Epithelial cell of umbilical artery (primary cell): ENCODE measurements around the gene KCNE3. TPM values are rescaled to one million over a fixed set of nuclear protein-coding genes. Genes with fewer than 3 reads are reported as not detected.

ENCODE experiments used
- total RNA-seq: library from RNA; depleted of rRNA; stranded (reverse); fragments of >200 nt; gene quantifications from 2 replicates; pipeline ENCODE4 v1.2.3, GENCODE V29; 2014

KCNE3 gene
- total RNA-seq = 0.32 and 1.2 TPM in 2 replicates

DNA sequence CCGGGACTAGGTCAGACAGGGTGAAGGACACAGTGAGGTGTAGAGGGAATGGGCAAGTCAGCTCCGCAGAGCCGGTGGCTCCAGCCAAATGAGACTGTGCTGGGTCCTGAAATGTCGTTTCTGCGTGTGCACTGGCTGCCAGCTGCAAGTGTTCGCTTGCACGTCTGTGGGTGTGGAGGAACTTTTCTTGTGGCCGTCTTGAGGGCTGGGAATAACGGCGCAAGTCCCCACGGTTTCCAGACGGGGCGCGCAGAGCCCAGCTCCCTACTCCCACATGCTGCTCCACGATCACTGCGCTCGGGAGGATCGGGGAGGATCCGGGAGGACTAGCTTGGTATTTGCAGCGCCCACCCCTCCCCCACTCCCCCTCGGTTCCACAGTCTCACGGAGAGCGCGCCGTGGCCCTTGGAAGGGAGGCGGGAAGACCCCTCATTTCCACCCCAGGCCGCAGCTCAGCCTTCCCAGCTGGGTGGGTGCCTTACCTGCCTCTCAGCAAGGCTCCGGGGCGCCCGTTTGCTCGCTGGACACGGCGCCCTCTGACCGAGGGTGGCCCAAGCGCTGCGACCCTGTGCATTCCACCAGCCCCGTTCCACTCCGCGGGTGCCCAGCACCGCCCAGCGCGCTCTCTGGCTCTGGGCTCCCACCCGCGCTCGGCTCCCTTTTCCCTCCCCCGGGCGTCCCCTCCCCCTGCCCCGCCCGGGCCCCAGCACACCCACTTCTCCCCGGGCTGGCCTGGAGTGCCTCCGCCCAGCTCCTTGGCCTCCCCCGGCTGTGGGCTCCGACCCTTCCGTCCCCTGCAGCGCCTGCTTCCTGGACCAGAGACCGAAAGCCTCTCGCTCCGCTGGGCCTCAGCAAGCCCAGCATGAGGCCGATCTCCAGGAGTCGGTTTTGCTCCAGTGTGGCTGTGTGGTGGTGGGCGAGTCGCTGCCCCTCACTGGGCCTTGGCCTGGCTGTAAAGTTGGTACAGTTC lies at the start of gene KCNE3:
TSS of gene KCNE3 (minus strand) at position 634 of the 970 bp plus-strand sequence. CDS start 9,986 bp downstream, outside the sequence.

GRCh38 chr11:74492974-74493790 lies 25.8 kb upstream of the KCNE3 start, which contains the start of gene LIPT2:
LIPT2 (minus strand) TSS chr11:74493724; CDS start chr11:74493703, 21 bp downstream.

Other genes with a start within 250 kb of the KCNE3 start
- gene P4HA3, start 155.9 kb downstream of the KCNE3 start, total RNA-seq = 9.9 and 17.5 TPM in 2 replicates
- gene PGM2L1, start 69.1 kb downstream of the KCNE3 start, total RNA-seq = 15.9 and 21.4 TPM in 2 replicates
- 2.1 and 3.9 TPM in 2 replicates for gene LIPT2, start 26.2 kb upstream of the KCNE3 start, total RNA-seq
- 9.7 and 15.2 TPM in 2 replicates for gene POLD3, start 125.0 kb upstream of the KCNE3 start, total RNA-seq